ENCODE results near the gene EPHB2. TPM values are rescaled to one million over a fixed set of nuclear protein-coding genes. Genes with fewer than 3 reads are reported as not detected.

EPHB2 gene
- total and polyA plus RNA-seq, 9 donors, result 2.5 to 55.1 (median 15.1) TPM

DNA sequence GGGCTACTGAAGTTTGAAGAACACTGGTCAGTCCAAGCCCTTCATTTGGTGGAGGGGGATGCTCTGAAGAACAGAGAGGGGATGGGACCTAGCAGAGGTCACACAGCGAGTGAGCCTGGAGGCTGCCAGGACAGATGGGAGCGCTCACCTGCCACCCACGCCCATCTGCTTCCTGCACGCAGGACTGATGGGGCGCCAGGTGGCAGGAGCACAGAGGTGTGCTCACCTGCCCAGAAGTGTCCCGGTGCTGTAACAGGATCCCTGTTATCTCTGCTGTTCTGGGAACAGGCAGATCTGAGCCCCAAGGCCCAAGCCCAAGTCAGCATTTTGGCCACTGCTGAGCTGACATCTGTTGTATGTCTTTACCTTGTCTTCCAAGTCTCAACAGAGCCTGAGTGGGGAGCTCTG is 40.5 kb downstream of the EPHB2 start:
- Histone ChIP-seq H3K4me3 (no peak overlapping the region), H3K9me3 (no peaks in the 10 kb centered on the region), H3K27me3 (no peaks in the 10 kb centered on the region), H3K27ac (no peak overlapping the region), H3K36me3 (no peaks in the 10 kb centered on the region), H3K4me1 (ENCODE audit: insufficient read depth) (peaks cover 11% of the 10 kb centered on the region)
- no peak for DNase-seq
- WGBS, 3 donors, result 69 to 83% (median 75%) methylated on average over 6 of the region's 6 CpGs
- intact Hi-C loops (cut with DNase I), result no loop called here
- TF ChIP-seq EP300 (IDR thresholded peaks at IDR 0.05) (no peak), CTCF (IDR thresholded peaks at IDR 0.05) (no peak), POLR2A (IDR thresholded peaks at IDR 0.05) (no peak)

DNA sequence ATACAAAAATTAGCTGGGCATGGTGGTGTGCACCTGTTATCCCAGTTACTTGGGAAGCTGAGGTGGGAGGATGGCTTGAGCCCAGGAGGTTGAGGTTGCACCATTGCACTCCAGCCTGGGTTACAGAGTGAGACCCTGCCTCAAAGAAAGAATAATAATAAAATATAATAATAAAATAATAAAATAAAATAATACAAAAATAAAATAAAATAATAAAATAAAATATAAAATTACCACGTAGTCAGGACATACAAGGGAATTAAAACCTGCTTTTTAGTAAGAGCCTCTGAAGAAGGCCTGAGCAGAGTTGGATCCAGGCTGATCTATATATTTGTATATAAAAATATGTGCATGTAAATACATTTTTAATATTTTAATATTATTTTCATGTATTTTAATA is 41.7 kb downstream of the EPHB2 start:
- TF ChIP-seq POLR2A (IDR thresholded peaks at IDR 0.05), result no peak
- no peak for TF ChIP-seq EP300 (IDR thresholded peaks at IDR 0.05)
- no peak for TF ChIP-seq CTCF (IDR thresholded peaks at IDR 0.05)

GRCh38 chr1:22753481-22753971 is 42.9 kb downstream of the EPHB2 start:
- intact Hi-C loops (cut with DNase I), result no loop called here
- peak in 3 of 5 donors; percentile 38 to 67 (median 66) for DNase-seq
- Histone ChIP-seq H3K4me3 (no peak overlapping the region), H3K27ac (no peak overlapping the region), H3K27me3 (no peaks in the 10 kb centered on the region), H3K9me3 (no peaks in the 10 kb centered on the region), H3K4me1 (ENCODE audit: insufficient read depth) (peaks cover 14% of the 10 kb centered on the region), H3K36me3 (no peaks in the 10 kb centered on the region)
- 41 to 50% (median 46%) methylated on average over 12 of the region's 12 CpGs for WGBS, 3 donors
- TF ChIP-seq CTCF (IDR thresholded peaks at IDR 0.05), result no peak
- no peak for TF ChIP-seq EP300 (IDR thresholded peaks at IDR 0.05)
- no peak for TF ChIP-seq POLR2A (IDR thresholded peaks at IDR 0.05)

More for the DNA sequence above, 41.7 kb downstream of the EPHB2 start:
- intact Hi-C loops (cut with DNase I), result no loop called here
- Histone ChIP-seq H3K9me3 (no peaks in the 10 kb centered on the region), H3K27ac (no peak overlapping the region), H3K27me3 (no peaks in the 10 kb centered on the region), H3K36me3 (no peaks in the 10 kb centered on the region), H3K4me1 (ENCODE audit: insufficient read depth) (peaks cover 14% of the 10 kb centered on the region), H3K4me3 (no peak overlapping the region)
- no peak for DNase-seq
- 92 to 97% (median 93%) methylated on average over 1 of the region's 1 CpG for WGBS, 3 donors

- intact Hi-C loops (cut with DNase I), result no loop called here
- no peaks in the 10 kb centered on the region for H3K36me3 ChIP-seq
- no peak overlapping the region for H3K27ac ChIP-seq
Measured at GRCh38 chr1:22754106-22754768, 43.6 kb downstream of the EPHB2 start.

More at GRCh38 chr1:22754106-22754768, 43.6 kb downstream of the EPHB2 start:
- no peaks in the 10 kb centered on the region for H3K27me3 ChIP-seq
- peaks cover 14% of the 10 kb centered on the region for H3K4me1 ChIP-seq (ENCODE audit: insufficient read depth)
- 78 to 86% (median 79%) methylated on average over 10 of the region's 10 CpGs for WGBS, 3 donors
- DNase-seq, result no peak
- TF ChIP-seq EP300 (IDR thresholded peaks at IDR 0.05) (no peak), POLR2A (IDR thresholded peaks at IDR 0.05) (no peak), CTCF (IDR thresholded peaks at IDR 0.05) (no peak)
- H3K4me3 ChIP-seq, result no peak overlapping the region
- no peaks in the 10 kb centered on the region for H3K9me3 ChIP-seq
